K562 (cell line): ENCODE results near the gene SLC30A4. TPM values are rescaled to one million over a fixed set of nuclear protein-coding genes. Genes with fewer than 3 reads are reported as not detected.
A peak's percentile ranks its signal among the peaks of the same experiment; 100 is the strongest.

ENCODE experiments used
- ARNT ChIP-seq, 2 experiments: fragments of 450-650 bp; IDR thresholded peaks; 2 replicates each; pipeline ENCODE4 v1.6.1; 2016; ENCODE audit warnings: mild to moderate bottlenecking in 1 of 2
- BCL6 ChIP-seq: fragments of 250-450 bp; sonication (Bioruptor Pico); IDR thresholded peaks from 2 replicates; pipeline ENCODE4 v1.4.0; 2020
- KAT2B ChIP-seq: IDR thresholded peaks from one replicate; pipeline ENCODE4 v1.6.1; 2012; ENCODE audit warnings: low read depth, mild to moderate bottlenecking, control low read depth, inconsistent platforms, low read length, moderate library complexity
- KAT7 ChIP-seq: sonication (generic); formaldehyde crosslinking; IDR thresholded peaks from 2 replicates; pipeline ENCODE4 v1.8.0; 2022; ENCODE audit warnings: missing genetic modification reagents, mild to moderate bottlenecking, borderline replicate concordance
- KHSRP ChIP-seq: fragments of 450-650 bp; IDR thresholded peaks from 2 replicates; pipeline ENCODE4 v1.6.1; 2017
- L3MBTL2 ChIP-seq: fragments of 450-650 bp; IDR thresholded peaks from 2 replicates; pipeline ENCODE4 v1.6.1; 2016; ENCODE audit warnings: mild to moderate bottlenecking, moderate library complexity
- MYC ChIP-seq, 2 experiments: fragments of 250-450 bp in 1 of 2; sonication (Bioruptor Pico) in 1 of 2; IDR thresholded peaks; 2 replicates each; pipeline versions ENCODE4 v1.5.1 to v1.6.1; 2012 to 2021; ENCODE audit warnings: low read depth in 2 of 2, borderline replicate concordance in 1 of 2, improper control_type of control experiment in 1 of 2, low read length in 1 of 2, mild to moderate bottlenecking in 1 of 2, moderate library complexity in 1 of 2
- SMC3 ChIP-seq: conservative IDR thresholded peaks from 2 replicates; pipeline ENCODE4 v1.6.1; 2011; ENCODE audit warnings: low read depth, low read length, improper control_type of control experiment; ENCODE audit not compliant: insufficient read depth
- polyA plus RNA-seq, 8 experiments: library from polyadenylated mRNA; depleted of rRNA in 4 of 8; stranded (reverse) in 5 of 8; unstranded in 3 of 8; fragments of >200 nt; fragmentation: Nextera tagmentation in 2 of 8; fragmentation: Illumina TruSeq in 1 of 8; extraction: Ambion mirVana in 2 of 8; extraction: Trizol in 1 of 8; gene quantifications; 2 replicates each; pipeline versions ENCODE4 v1.2.1 to v1.2.3, GENCODE V29; 2011 to 2014; ENCODE audit warnings: inconsistent platforms in 1 of 8, missing spikeins in 1 of 8
- total RNA-seq, 7 experiments: library from RNA; depleted of rRNA in 6 of 7; stranded (reverse); fragments of >200 nt in 6 of 7; fragmentation: Illumina TruSeq in 2 of 7; extraction: Trizol in 2 of 7; gene quantifications; 2 replicates each; pipeline versions ENCODE4 v1.2.1 to v1.2.3, GENCODE V29; 2011 to 2021; ENCODE audit warnings: low replicate concordance in 1 of 7
- TF ChIP-seq, protein P1 (sequence below), 2 experiments: fragments of 450-650 bp; conservative IDR thresholded peaks; 2 replicates each; pipeline ENCODE4 v1.6.1; 2017; ENCODE audit warnings: mild to moderate bottlenecking in 2 of 2, moderate library complexity in 2 of 2

SLC30A4 gene
- total and polyA plus RNA-seq, 9 of the 15 experiments (the other 6 are each of a cell fraction or from before 2014, with no cell fraction given): 0.21 to 0.73 (median 0.36) TPM

DNA sequence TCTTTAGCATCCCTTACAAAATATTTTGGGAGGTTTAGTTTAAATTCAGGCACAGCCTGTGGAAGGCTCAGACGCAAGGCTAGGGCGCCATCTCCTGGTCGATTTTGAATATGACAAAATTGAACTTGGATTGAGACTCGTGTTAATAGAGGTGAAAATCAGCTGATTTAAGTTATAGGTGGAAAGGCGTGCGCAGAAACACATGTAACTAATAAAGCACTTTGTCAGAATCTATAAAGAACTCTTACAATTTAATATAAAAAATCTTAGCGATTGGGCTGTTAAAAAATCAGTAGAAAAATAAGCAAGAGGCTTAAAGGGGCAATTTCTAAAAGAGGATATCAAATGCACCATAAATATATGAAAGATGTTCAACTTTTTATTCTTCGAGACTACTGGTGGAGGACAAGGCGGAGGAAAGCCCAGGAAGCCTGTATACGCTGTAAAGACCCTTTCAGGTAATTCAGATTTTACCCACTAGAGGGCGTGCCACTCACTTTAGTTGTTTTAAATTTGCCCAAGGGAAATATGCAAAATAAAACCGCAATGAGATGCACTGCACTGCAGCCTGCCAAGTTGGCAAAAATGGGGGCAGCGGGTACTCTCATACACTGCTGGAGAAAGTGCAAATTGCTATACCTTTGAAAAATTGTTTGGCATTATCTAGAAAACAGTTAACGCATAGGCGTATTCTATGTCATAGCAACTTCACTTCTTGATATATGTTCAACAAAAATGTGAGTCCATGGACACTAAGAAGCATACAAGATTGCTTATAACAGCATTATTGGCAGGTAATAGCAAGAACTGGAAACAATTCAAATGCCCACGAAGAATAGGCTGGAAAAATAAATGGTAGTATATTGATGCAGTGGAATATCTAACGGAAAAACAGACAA lies 64.7 kb downstream of the SLC30A4 start (continued):
- TF ChIP-seq L3MBTL2 (0 out of 2 replicates have a peak, but pooled peaks have one; percentile 11), KAT7 (CRISPR knock-in tag) (no peak), BCL6 (CRISPR knock-in tag) (no peak), MYC (IDR thresholded peaks at IDR 0.05; ENCODE audit: low read depth, low read length) (0 out of 2 replicates have a peak, but pooled peaks have one; percentile 26), MYC (CRISPR knock-in tag; IDR thresholded peaks at IDR 0.05; ENCODE audit: borderline replicate concordance, low read depth) (no peak), SMC3 (peak; percentile 76), ARNT (IDR thresholded peaks at IDR 0.05) (0 out of 4 replicates have a peak, but pooled peaks of 1 of the 2 experiments have one; percentile 34), KHSRP (0 out of 2 replicates have a peak, but pooled peaks have one; percentile 17), KAT2B (no peak)
- TF ChIP-seq, protein P1, sequence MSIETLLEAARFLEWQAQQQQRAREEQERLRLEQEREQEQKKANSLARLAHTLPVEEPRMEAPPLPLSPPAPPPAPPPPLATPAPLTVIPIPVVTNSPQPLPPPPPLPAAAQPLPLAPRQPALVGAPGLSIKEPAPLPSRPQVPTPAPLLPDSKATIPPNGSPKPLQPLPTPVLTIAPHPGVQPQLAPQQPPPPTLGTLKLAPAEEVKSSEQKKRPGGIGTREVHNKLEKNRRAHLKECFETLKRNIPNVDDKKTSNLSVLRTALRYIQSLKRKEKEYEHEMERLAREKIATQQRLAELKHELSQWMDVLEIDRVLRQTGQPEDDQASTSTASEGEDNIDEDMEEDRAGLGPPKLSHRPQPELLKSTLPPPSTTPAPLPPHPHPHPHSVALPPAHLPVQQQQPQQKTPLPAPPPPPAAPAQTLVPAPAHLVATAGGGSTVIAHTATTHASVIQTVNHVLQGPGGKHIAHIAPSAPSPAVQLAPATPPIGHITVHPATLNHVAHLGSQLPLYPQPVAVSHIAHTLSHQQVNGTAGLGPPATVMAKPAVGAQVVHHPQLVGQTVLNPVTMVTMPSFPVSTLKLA (conservative IDR thresholded peaks at IDR 0.05): peak; percentile 33 to 41; a peak in 1 of 4 replicates
